ENCODE results near the gene FXYD1. TPM values are rescaled to one million over a fixed set of nuclear protein-coding genes. Genes with fewer than 3 reads are reported as not detected.

The FXYD1 gene
- total RNA-seq (2021) (not detected in 2 replicates), Bru-seq, nascent RNA (not detected), BruChase-seq, experiment 1, labeled RNA remaining after a 2-hour chase (not detected), BruChase-seq, experiment 2, labeled RNA remaining after a 6-hour chase (not detected)
- long read RNA-seq, partial matches to known transcripts = 1 of 1 reads
- long read RNA-seq, other reads (novel, unspliced or antisense) = 0 of 1 reads

GRCh38 chr19:35138305-35138892 is at the start of gene FXYD1:
FXYD1 (plus strand) TSS chr19:35138824; CDS start chr19:35140080, 1,256 bp downstream.
- no peaks in the 10 kb centered on the region for H3K79me2 ChIP-seq (ENCODE audit: low read depth)
- H3K9me2 ChIP-seq (ENCODE audit: insufficient read depth) = no peaks in the 10 kb centered on the region
- CTCF ChIA-PET = interaction anchor here (0.6 kb wide), 1 partner anchor 24 kb away, joined by 3 read pairs; no protein-coding TSS in a partner anchor
- H3K27ac ChIP-seq = no peak within 1 kb of the TSS
- H3K4me3 ChIP-seq = no peak within 1 kb of the TSS
- H3K4me2 ChIP-seq = no peak within 1 kb of the TSS
- H4K20me1 ChIP-seq (ENCODE audit: insufficient read depth) = no peaks in the 10 kb centered on the region
- TF ChIP-seq, protein P1, sequence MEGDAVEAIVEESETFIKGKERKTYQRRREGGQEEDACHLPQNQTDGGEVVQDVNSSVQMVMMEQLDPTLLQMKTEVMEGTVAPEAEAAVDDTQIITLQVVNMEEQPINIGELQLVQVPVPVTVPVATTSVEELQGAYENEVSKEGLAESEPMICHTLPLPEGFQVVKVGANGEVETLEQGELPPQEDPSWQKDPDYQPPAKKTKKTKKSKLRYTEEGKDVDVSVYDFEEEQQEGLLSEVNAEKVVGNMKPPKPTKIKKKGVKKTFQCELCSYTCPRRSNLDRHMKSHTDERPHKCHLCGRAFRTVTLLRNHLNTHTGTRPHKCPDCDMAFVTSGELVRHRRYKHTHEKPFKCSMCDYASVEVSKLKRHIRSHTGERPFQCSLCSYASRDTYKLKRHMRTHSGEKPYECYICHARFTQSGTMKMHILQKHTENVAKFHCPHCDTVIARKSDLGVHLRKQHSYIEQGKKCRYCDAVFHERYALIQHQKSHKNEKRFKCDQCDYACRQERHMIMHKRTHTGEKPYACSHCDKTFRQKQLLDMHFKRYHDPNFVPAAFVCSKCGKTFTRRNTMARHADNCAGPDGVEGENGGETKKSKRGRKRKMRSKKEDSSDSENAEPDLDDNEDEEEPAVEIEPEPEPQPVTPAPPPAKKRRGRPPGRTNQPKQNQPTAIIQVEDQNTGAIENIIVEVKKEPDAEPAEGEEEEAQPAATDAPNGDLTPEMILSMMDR (conservative IDR thresholded peaks at IDR 0.05) = no peak
- no peak for TF ChIP-seq EZH2 (IDR thresholded peaks at IDR 0.05; ENCODE audit: low read depth)
- H2AFZ ChIP-seq = no peak within 1 kb of the TSS
- peaks cover 22% of the 10 kb centered on the region for H3K4me1 ChIP-seq (replicated peaks; ENCODE audit: insufficient read depth)
- no peaks in the 10 kb centered on the region for H3K36me3 ChIP-seq (ENCODE audit: low read depth)
- no peaks in the 10 kb centered on the region for H3K9me3 ChIP-seq (ENCODE audit: insufficient read depth, low read depth)
- H3F3A ChIP-seq (ENCODE audit: insufficient read depth, low read depth) = peaks cover 14% of the 10 kb centered on the region; the same call in 1 of the 2 replicates
- intact Hi-C loops (cut with micrococcal nuclease; ENCODE audit: unreplicated experiment) = no loop called here
- POLR2A ChIA-PET (ENCODE audit: unreplicated experiment) = no interaction called here
- BruUV-seq (replicated peaks) = no TSS peak
- H3K27me3 ChIP-seq (ENCODE audit: insufficient read depth, low read depth) = no peaks in the 10 kb centered on the region
- no peak for DNase-seq

DNA sequence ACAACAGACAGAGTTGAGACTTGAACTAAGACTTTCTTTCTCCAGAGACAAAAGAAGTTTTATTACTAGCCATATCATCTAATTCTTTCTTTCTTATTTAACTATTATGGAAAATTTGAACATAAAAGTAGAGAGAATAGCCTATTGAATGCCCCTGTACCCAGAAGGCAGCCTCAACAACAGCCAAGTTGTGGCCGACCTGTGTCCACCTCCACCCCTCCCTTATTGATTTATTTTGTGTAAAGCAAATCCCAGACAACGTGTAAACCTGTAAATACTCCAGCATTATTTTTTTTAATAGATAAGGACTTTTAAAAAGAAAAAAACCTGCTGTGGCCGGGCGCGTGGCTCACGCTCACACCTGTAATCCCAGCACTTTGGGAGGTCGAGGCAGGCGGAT is 49.1 kb upstream of the FXYD1 start:
- ChIA-PET CTCF (interaction anchor here (0.6 to 0.8 kb wide), 4 partner anchors 15 to 117 kb away, joined by 3 to 9 read pairs (median 4); no protein-coding TSS in a partner anchor), POLR2A (ENCODE audit: unreplicated experiment) (no interaction called here)
- Histone ChIP-seq H3K9me2 (ENCODE audit: insufficient read depth) (no peaks in the 10 kb centered on the region), H3K4me2 (no peak overlapping the region), H3K27me3 (ENCODE audit: insufficient read depth, low read depth) (no peaks in the 10 kb centered on the region), H4K20me1 (ENCODE audit: insufficient read depth) (no peaks in the 10 kb centered on the region), H3K9me3 (ENCODE audit: insufficient read depth, low read depth) (no peaks in the 10 kb centered on the region), H2AFZ (no peak overlapping the region), H3K4me3 (no peak overlapping the region), H3F3A (ENCODE audit: insufficient read depth, low read depth) (peaks cover 3% of the 10 kb centered on the region; the same call in 1 of the 2 replicates), H3K27ac (no peak overlapping the region), H3K4me1 (replicated peaks; ENCODE audit: insufficient read depth) (0 out of 2 replicates have a peak, but pooled peaks cover 4% of the 10 kb centered on the region), H3K36me3 (ENCODE audit: low read depth) (no peaks in the 10 kb centered on the region), H3K79me2 (ENCODE audit: low read depth) (no peaks in the 10 kb centered on the region)
- no peak for DNase-seq
- intact Hi-C loops (cut with micrococcal nuclease; ENCODE audit: unreplicated experiment) = loop anchor here (2.0 kb wide), 1 partner anchor 51 kb away; no protein-coding TSS in a partner anchor
- TF ChIP-seq, protein P1 (conservative IDR thresholded peaks at IDR 0.05) = no peak
- no peak for TF ChIP-seq EZH2 (IDR thresholded peaks at IDR 0.05; ENCODE audit: low read depth)
- BruUV-seq (replicated peaks) = no TSS peak

DNA sequence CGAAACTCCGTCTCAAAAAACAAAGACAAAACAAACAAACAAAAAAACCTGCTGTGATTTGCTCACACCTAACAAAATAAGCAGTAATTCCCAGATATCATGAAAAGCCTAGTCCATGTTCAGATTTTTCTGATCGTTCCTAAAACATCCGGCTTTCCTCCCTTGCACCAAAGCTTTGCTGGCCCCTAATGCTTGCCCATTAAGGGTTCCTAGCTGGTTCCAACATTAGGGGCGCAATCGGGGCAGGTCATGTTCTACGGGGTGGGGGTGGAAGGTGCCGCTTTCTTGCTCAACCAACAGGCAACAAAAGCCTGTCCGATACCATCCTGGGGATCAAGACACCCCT is 48.5 kb upstream of the FXYD1 start:
- Histone ChIP-seq H3K4me1 (replicated peaks; ENCODE audit: insufficient read depth) (0 out of 2 replicates have a peak, but pooled peaks cover 4% of the 10 kb centered on the region), H4K20me1 (ENCODE audit: insufficient read depth) (no peaks in the 10 kb centered on the region), H3K9me3 (ENCODE audit: insufficient read depth, low read depth) (no peaks in the 10 kb centered on the region), H3F3A (ENCODE audit: insufficient read depth, low read depth) (peaks cover 3% of the 10 kb centered on the region; the same call in 1 of the 2 replicates), H2AFZ (no peak overlapping the region), H3K9me2 (ENCODE audit: insufficient read depth) (no peaks in the 10 kb centered on the region), H3K27me3 (ENCODE audit: insufficient read depth, low read depth) (no peaks in the 10 kb centered on the region), H3K4me3 (no peak overlapping the region), H3K79me2 (ENCODE audit: low read depth) (no peaks in the 10 kb centered on the region), H3K4me2 (peak overlapping the region; percentile 68), H3K36me3 (ENCODE audit: low read depth) (no peaks in the 10 kb centered on the region), H3K27ac (no peak overlapping the region)
- ChIA-PET POLR2A (ENCODE audit: unreplicated experiment) (no interaction called here), CTCF (interaction anchor here (0.6 to 0.8 kb wide), 4 partner anchors 15 to 118 kb away, joined by 3 to 9 read pairs (median 4); no protein-coding TSS in a partner anchor)
- no peak for TF ChIP-seq EZH2 (IDR thresholded peaks at IDR 0.05; ENCODE audit: low read depth)
- TF ChIP-seq, protein P1 (conservative IDR thresholded peaks at IDR 0.05) = no peak
- DNase-seq = no peak
- intact Hi-C loops (cut with micrococcal nuclease; ENCODE audit: unreplicated experiment) = loop anchor here (1.0 kb wide), 1 partner anchor 117 kb away; no protein-coding TSS in a partner anchor
- BruUV-seq (replicated peaks) = no TSS peak

All from PC-9 (cell line).